Measurements from ENCODE around the gene LIFR.

The LIFR gene

GRCh38 chr5:38543886-38544285 is 12.6 kb downstream of the LIFR start:
- H3K4me3 Mint-ChIP-seq = no peak overlapping the region
- ATAC-seq = no peak
- no peak overlapping the region for H3K27ac Mint-ChIP-seq
- H3K4me1 Mint-ChIP-seq = no peaks in the 10 kb centered on the region
- no peaks in the 10 kb centered on the region for H3K9me3 Mint-ChIP-seq
- DNase-seq = no peak
- H3K27me3 Mint-ChIP-seq = peaks cover 16% of the 10 kb centered on the region

GRCh38 chr5:38543074-38543473 is 13.4 kb downstream of the LIFR start:
- H3K4me3 Mint-ChIP-seq = no peak overlapping the region
- peaks cover 24% of the 10 kb centered on the region for H3K27me3 Mint-ChIP-seq
- no peaks in the 10 kb centered on the region for H3K4me1 Mint-ChIP-seq
- no peaks in the 10 kb centered on the region for H3K9me3 Mint-ChIP-seq
- DNase-seq = no peak
- no peak overlapping the region for H3K27ac Mint-ChIP-seq
- no peak for ATAC-seq

GRCh38 chr5:38541174-38541725 is 15.2 kb downstream of the LIFR start:
- peaks cover 32% of the 10 kb centered on the region for H3K27me3 Mint-ChIP-seq
- no peaks in the 10 kb centered on the region for H3K4me1 Mint-ChIP-seq
- no peak overlapping the region for H3K4me3 Mint-ChIP-seq

GRCh38 chr5:38540314-38540713 is 16.1 kb downstream of the LIFR start:
- no peak overlapping the region for H3K27ac Mint-ChIP-seq
- H3K27me3 Mint-ChIP-seq = peaks cover 32% of the 10 kb centered on the region
- ATAC-seq (no peak), DNase-seq (no peak)
- no peak overlapping the region for H3K4me3 Mint-ChIP-seq
- H3K4me1 Mint-ChIP-seq = no peaks in the 10 kb centered on the region
- H3K9me3 Mint-ChIP-seq = no peaks in the 10 kb centered on the region

More at GRCh38 chr5:38541174-38541725, 15.2 kb downstream of the LIFR start:
- Mint-ChIP-seq H3K9me3 (no peaks in the 10 kb centered on the region), H3K27ac (no peak overlapping the region)
- ATAC-seq = no peak
- DNase-seq = no peak

- Mint-ChIP-seq H3K4me3 (no peak overlapping the region), H3K9me3 (no peaks in the 10 kb centered on the region), H3K27me3 (peaks cover 28% of the 10 kb centered on the region), H3K27ac (no peak overlapping the region), H3K4me1 (no peaks in the 10 kb centered on the region)
- DNase-seq = no peak
- no peak for ATAC-seq
Measured at GRCh38 chr5:38538161-38538560, 18.3 kb downstream of the LIFR start.

GRCh38 chr5:38537505-38537904 is 18.9 kb downstream of the LIFR start:
- ATAC-seq = no peak
- H3K9me3 Mint-ChIP-seq = no peaks in the 10 kb centered on the region
- no peaks in the 10 kb centered on the region for H3K4me1 Mint-ChIP-seq
- no peak overlapping the region for H3K4me3 Mint-ChIP-seq
- no peak overlapping the region for H3K27ac Mint-ChIP-seq
- DNase-seq = no peak
- H3K27me3 Mint-ChIP-seq = peaks cover 28% of the 10 kb centered on the region

GRCh38 chr5:38536968-38537367 is 19.5 kb downstream of the LIFR start:
- no peaks in the 10 kb centered on the region for H3K4me1 Mint-ChIP-seq
- H3K4me3 Mint-ChIP-seq = no peak overlapping the region
- H3K9me3 Mint-ChIP-seq = no peaks in the 10 kb centered on the region
- ATAC-seq (no peak), DNase-seq (no peak)
- H3K27ac Mint-ChIP-seq = no peak overlapping the region
- H3K27me3 Mint-ChIP-seq = peaks cover 28% of the 10 kb centered on the region

- ATAC-seq (no peak), DNase-seq (no peak)
- Mint-ChIP-seq H3K4me3 (no peak overlapping the region), H3K27me3 (peaks cover 28% of the 10 kb centered on the region), H3K4me1 (no peaks in the 10 kb centered on the region), H3K27ac (no peak overlapping the region), H3K9me3 (no peaks in the 10 kb centered on the region)
Measured at GRCh38 chr5:38535845-38536244, 20.6 kb downstream of the LIFR start.

- DNase-seq (no peak), ATAC-seq (no peak)
- H3K4me3 Mint-ChIP-seq = no peak overlapping the region
Measured at GRCh38 chr5:38535248-38535750, 21.1 kb downstream of the LIFR start.

GRCh38 chr5:38534156-38534453 is 22.3 kb downstream of the LIFR start:
- H3K4me1 Mint-ChIP-seq = no peaks in the 10 kb centered on the region
- H3K27ac Mint-ChIP-seq = no peak overlapping the region
- DNase-seq (no peak), ATAC-seq (no peak)
- H3K4me3 Mint-ChIP-seq = no peak overlapping the region
- H3K9me3 Mint-ChIP-seq = no peaks in the 10 kb centered on the region
- H3K27me3 Mint-ChIP-seq = peaks cover 25% of the 10 kb centered on the region

More at GRCh38 chr5:38535248-38535750, 21.1 kb downstream of the LIFR start:
- Mint-ChIP-seq H3K27ac (no peak overlapping the region), H3K27me3 (peaks cover 28% of the 10 kb centered on the region), H3K9me3 (no peaks in the 10 kb centered on the region), H3K4me1 (no peaks in the 10 kb centered on the region)

GRCh38 chr5:38533286-38534155 is 22.9 kb downstream of the LIFR start:
- no peak overlapping the region for H3K27ac Mint-ChIP-seq
- DNase-seq = no peak
- H3K4me1 Mint-ChIP-seq = no peaks in the 10 kb centered on the region
- no peak for ATAC-seq
- no peaks in the 10 kb centered on the region for H3K9me3 Mint-ChIP-seq
- H3K4me3 Mint-ChIP-seq = no peak overlapping the region
- H3K27me3 Mint-ChIP-seq = peaks cover 20% of the 10 kb centered on the region

GRCh38 chr5:38532165-38532669 is 24.2 kb downstream of the LIFR start:
- H3K27ac Mint-ChIP-seq = no peak overlapping the region
- H3K27me3 Mint-ChIP-seq = peaks cover 25% of the 10 kb centered on the region
- DNase-seq = no peak
- no peak overlapping the region for H3K4me3 Mint-ChIP-seq
- no peak for ATAC-seq
- no peaks in the 10 kb centered on the region for H3K9me3 Mint-ChIP-seq
- H3K4me1 Mint-ChIP-seq = no peaks in the 10 kb centered on the region

- H3K27ac Mint-ChIP-seq = no peak overlapping the region
- ATAC-seq (no peak), DNase-seq (no peak)
- no peaks in the 10 kb centered on the region for H3K9me3 Mint-ChIP-seq
- H3K4me1 Mint-ChIP-seq = no peaks in the 10 kb centered on the region
- peaks cover 22% of the 10 kb centered on the region for H3K27me3 Mint-ChIP-seq
- H3K4me3 Mint-ChIP-seq = no peak overlapping the region
Measured at GRCh38 chr5:38531518-38531917, 24.9 kb downstream of the LIFR start.

GRCh38 chr5:38529955-38530646 is 26.3 kb downstream of the LIFR start:
- no peaks in the 10 kb centered on the region for H3K4me1 Mint-ChIP-seq
- H3K4me3 Mint-ChIP-seq = no peak overlapping the region
- H3K27me3 Mint-ChIP-seq = peaks cover 30% of the 10 kb centered on the region
- DNase-seq (no peak), ATAC-seq (no peak)
- no peaks in the 10 kb centered on the region for H3K9me3 Mint-ChIP-seq
- H3K27ac Mint-ChIP-seq = no peak overlapping the region

GRCh38 chr5:38528162-38528703 is 28.2 kb downstream of the LIFR start:
- peaks cover 41% of the 10 kb centered on the region for H3K27me3 Mint-ChIP-seq
- H3K27ac Mint-ChIP-seq = no peak overlapping the region
- no peaks in the 10 kb centered on the region for H3K4me1 Mint-ChIP-seq
- no peaks in the 10 kb centered on the region for H3K9me3 Mint-ChIP-seq
- DNase-seq (no peak), ATAC-seq (no peak)
- H3K4me3 Mint-ChIP-seq = no peak overlapping the region

GRCh38 chr5:38527475-38527874 is 29.0 kb downstream of the LIFR start:
- DNase-seq (no peak), ATAC-seq (no peak)
- Mint-ChIP-seq H3K4me1 (no peaks in the 10 kb centered on the region), H3K27ac (no peak overlapping the region), H3K4me3 (no peak overlapping the region), H3K27me3 (peaks cover 42% of the 10 kb centered on the region), H3K9me3 (no peaks in the 10 kb centered on the region)

Data from stimulated activated naive CD8-positive, alpha-beta T cell treated with anti-CD3 and anti-CD28 coated beads, Interleukin-15, amount 100 ng/mL, for 72 hours (primary cell).